Measurements from ENCODE around the gene ICE2.

- TF ChIP-seq CTCF (IDR thresholded peaks at IDR 0.05) (no peak), POLR2A (IDR thresholded peaks at IDR 0.05) (no peak)
Measured at GRCh38 chr15:60372227-60372626, 106.7 kb downstream of the ICE2 start.
